PFSK-1 (cell line): ENCODE data around the gene BTRC.

Experiments used
- FOXP2 ChIP-seq: optimal IDR thresholded peaks from 2 replicates; pipeline ENCODE3; 2011; ENCODE audit warnings: borderline replicate concordance, control low read depth, inconsistent platforms; ENCODE audit not compliant: insufficient read depth; ENCODE audit errors: extremely low read length, extremely low read depth
- POLR2AphosphoS5 ChIP-seq: IDR thresholded peaks from 2 replicates; pipeline ENCODE4 v1.6.1; 2012; ENCODE audit warnings: low read depth, mild to moderate bottlenecking, control low read depth, low read length, moderate library complexity
- REST ChIP-seq, 2 experiments: IDR thresholded peaks; 2 replicates each; pipeline versions ENCODE4 v1.6.1 to v1.8.0; 2011 to 2012; ENCODE audit warnings: low read depth in 2 of 2, low read length in 2 of 2, control low read depth in 1 of 2, inconsistent platforms in 1 of 2, mild to moderate bottlenecking in 1 of 2, moderate library complexity in 1 of 2; ENCODE audit not compliant: insufficient read depth in 1 of 2
- SIN3A ChIP-seq: IDR thresholded peaks from 2 replicates; pipeline ENCODE4 v1.6.1; 2012; ENCODE audit warnings: mild to moderate bottlenecking, low read length, moderate library complexity, borderline replicate concordance; ENCODE audit not compliant: insufficient read depth
- TAF1 ChIP-seq: IDR thresholded peaks from 2 replicates; pipeline ENCODE4 v1.6.1; 2012; ENCODE audit warnings: low read length, control low read depth, borderline replicate concordance; ENCODE audit not compliant: insufficient read depth

DNA sequence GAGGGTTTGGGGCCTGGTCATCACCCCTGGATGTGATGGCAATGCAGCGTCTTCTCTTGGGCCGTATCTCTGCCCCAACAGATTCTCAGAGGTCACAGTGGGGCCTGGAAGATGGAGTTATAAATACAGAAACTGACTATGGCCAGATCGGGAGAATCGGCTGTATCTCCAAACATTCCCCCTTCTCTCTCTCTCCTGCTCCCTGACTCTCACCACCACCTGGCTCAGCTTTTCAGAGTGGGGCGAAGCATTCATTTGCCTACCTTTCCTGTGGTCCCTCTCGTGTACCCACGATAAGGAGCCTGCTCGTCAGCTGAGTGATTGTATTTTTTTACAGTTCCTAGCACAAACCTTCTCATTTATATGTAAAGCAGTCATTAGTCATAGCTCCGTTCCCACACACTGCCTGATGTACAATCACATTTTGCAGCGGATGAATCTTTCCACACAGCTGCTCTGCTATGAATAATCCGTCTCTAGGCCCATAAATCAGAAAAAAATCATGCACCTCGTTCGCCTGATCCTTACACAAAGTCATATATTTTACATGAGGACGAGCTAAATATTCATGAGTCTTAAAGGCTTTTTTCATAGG lies 23.2 kb upstream of the BTRC start:
- TF ChIP-seq TAF1, result no peak
- no peak for TF ChIP-seq POLR2AphosphoS5
- no peak for TF ChIP-seq SIN3A
- TF ChIP-seq REST (IDR thresholded peaks at IDR 0.05; ENCODE audit: insufficient read depth in 1 of 2, low read depth in 2 of 2, low read length in 2 of 2), result no peak
- no peak for TF ChIP-seq FOXP2
